Measurements from ENCODE around the gene DSCAML1. TPM values are rescaled to one million over a fixed set of nuclear protein-coding genes. Genes with fewer than 3 reads are reported as not detected.

The DSCAML1 gene
- total RNA-seq, 2 experiments from 2014 or later, result not detected

- H4K20me1 ChIP-seq (ENCODE audit: insufficient read depth, low read length), result no peaks in the 10 kb centered on the region
- no peak overlapping the region for H3K4me3 ChIP-seq (ENCODE audit: low read depth, low read length, poor library complexity, severe bottlenecking)
- TF ChIP-seq CTCF (conservative IDR thresholded peaks at IDR 0.05; ENCODE audit: low read length), result no peak
- TF ChIP-seq EZH2phosphoT487 (IDR thresholded peaks at IDR 0.05; ENCODE audit: borderline replicate concordance, low read depth, low read length), result no peak
- H3K4me1 ChIP-seq (ENCODE audit: insufficient read depth, low read length, poor library complexity, severe bottlenecking), result no peaks in the 10 kb centered on the region
- DNase-seq (ENCODE audit: low spot score), result no peak
- POLR2A ChIA-PET, result no interaction called here
- CTCF ChIA-PET (ENCODE audit: unreplicated experiment), result no interaction called here
- H3K27ac ChIP-seq (ENCODE audit: low read depth, low read length, poor library complexity, severe bottlenecking), result no peak overlapping the region
- no peaks in the 10 kb centered on the region for H3K9me3 ChIP-seq (ENCODE audit: low read length)
- H3K36me3 ChIP-seq (ENCODE audit: insufficient read depth, low read length), result no peaks in the 10 kb centered on the region
- intact Hi-C loops (cut with micrococcal nuclease; ENCODE audit: unreplicated experiment), result no loop called here
- BruUV-seq (replicated peaks), result no TSS peak
- H3K4me2 ChIP-seq (ENCODE audit: low read length), result no peak overlapping the region
- no peak overlapping the region for H2AFZ ChIP-seq (ENCODE audit: low read length)
- H3K79me2 ChIP-seq (ENCODE audit: insufficient read depth, low read depth, low read length), result no peaks in the 10 kb centered on the region
- H3K9me2 ChIP-seq (ENCODE audit: insufficient read depth, low read length), result no peaks in the 10 kb centered on the region
These were observed 81.2 kb downstream of the DSCAML1 start for GRCh38 chr11:117715801-117716200.

- TF ChIP-seq EZH2phosphoT487 (IDR thresholded peaks at IDR 0.05; ENCODE audit: borderline replicate concordance, low read depth, low read length) (no peak), CTCF (conservative IDR thresholded peaks at IDR 0.05; ENCODE audit: low read length) (no peak)
- Histone ChIP-seq H3K79me2 (ENCODE audit: insufficient read depth, low read depth, low read length) (no peaks in the 10 kb centered on the region), H3K9me3 (ENCODE audit: low read length) (no peaks in the 10 kb centered on the region), H3K4me2 (ENCODE audit: low read length) (no peak overlapping the region), H3K36me3 (ENCODE audit: insufficient read depth, low read length) (no peaks in the 10 kb centered on the region), H3K27ac (ENCODE audit: low read depth, low read length, poor library complexity, severe bottlenecking) (no peak overlapping the region), H2AFZ (ENCODE audit: low read length) (no peak overlapping the region), H3K4me1 (ENCODE audit: insufficient read depth, low read length, poor library complexity, severe bottlenecking) (no peaks in the 10 kb centered on the region), H4K20me1 (ENCODE audit: insufficient read depth, low read length) (no peaks in the 10 kb centered on the region), H3K9me2 (ENCODE audit: insufficient read depth, low read length) (no peaks in the 10 kb centered on the region), H3K4me3 (ENCODE audit: low read depth, low read length, poor library complexity, severe bottlenecking) (no peak overlapping the region)
- CTCF ChIA-PET (ENCODE audit: unreplicated experiment), result no interaction called here
- DNase-seq (ENCODE audit: low spot score), result no peak
- BruUV-seq (replicated peaks), result no TSS peak
- POLR2A ChIA-PET, result no interaction called here
- intact Hi-C loops (cut with micrococcal nuclease; ENCODE audit: unreplicated experiment), result no loop called here
These were observed 83.5 kb downstream of the DSCAML1 start for GRCh38 chr11:117713538-117713991.

GRCh38 chr11:117712530-117712929 lies 84.5 kb downstream of the DSCAML1 start:
- intact Hi-C loops (cut with micrococcal nuclease; ENCODE audit: unreplicated experiment), result no loop called here
- BruUV-seq (replicated peaks), result no TSS peak
- Histone ChIP-seq H4K20me1 (ENCODE audit: insufficient read depth, low read length) (no peaks in the 10 kb centered on the region), H3K9me2 (ENCODE audit: insufficient read depth, low read length) (no peaks in the 10 kb centered on the region), H3K4me3 (ENCODE audit: low read depth, low read length, poor library complexity, severe bottlenecking) (no peak overlapping the region), H3K36me3 (ENCODE audit: insufficient read depth, low read length) (no peaks in the 10 kb centered on the region), H3K4me2 (ENCODE audit: low read length) (no peak overlapping the region), H3K27ac (ENCODE audit: low read depth, low read length, poor library complexity, severe bottlenecking) (no peak overlapping the region), H3K4me1 (ENCODE audit: insufficient read depth, low read length, poor library complexity, severe bottlenecking) (no peaks in the 10 kb centered on the region), H2AFZ (ENCODE audit: low read length) (no peak overlapping the region), H3K9me3 (ENCODE audit: low read length) (no peaks in the 10 kb centered on the region), H3K79me2 (ENCODE audit: insufficient read depth, low read depth, low read length) (no peaks in the 10 kb centered on the region)
- TF ChIP-seq CTCF (conservative IDR thresholded peaks at IDR 0.05; ENCODE audit: low read length) (no peak), EZH2phosphoT487 (IDR thresholded peaks at IDR 0.05; ENCODE audit: borderline replicate concordance, low read depth, low read length) (no peak)
- ChIA-PET CTCF (ENCODE audit: unreplicated experiment) (no interaction called here), POLR2A (interaction anchor here (0.7 to 0.9 kb wide), 2 partner anchors 10 to 1883 kb away, joined by 3 read pairs; no protein-coding TSS in a partner anchor)
- no peak for DNase-seq (ENCODE audit: low spot score)

Measured in OCI-LY7 (cell line).